Colon (tissue), 2 donors: Measurements from ENCODE around the gene TTLL10.

Experiments used
- FAIRE-seq: peaks from 2 replicates; lab custom pipeline; 2012; peaks lifted over from hg19 to GRCh38; lab: Jason Lieb, UNC
- donor health status: control.
- donor health status: control.

TTLL10 gene

GRCh38 chr1:1157914-1158710, 15.6 kb upstream of the TTLL10 start:
- no peak for FAIRE-seq

- no peak for FAIRE-seq
Observed at GRCh38 chr1:1160281-1160930, 13.3 kb upstream of the TTLL10 start.

- FAIRE-seq = no peak
Observed at GRCh38 chr1:1161078-1161682, 12.5 kb upstream of the TTLL10 start.

- no peak for FAIRE-seq
Observed at GRCh38 chr1:1161683-1162079, 12.0 kb upstream of the TTLL10 start.

GRCh38 chr1:1162597-1163537, 10.8 kb upstream of the TTLL10 start:
- FAIRE-seq = no peak

GRCh38 chr1:1163538-1164070, 10.1 kb upstream of the TTLL10 start:
- FAIRE-seq = no peak

- FAIRE-seq = no peak
Observed at GRCh38 chr1:1164361-1164700, 9.3 kb upstream of the TTLL10 start.

GRCh38 chr1:1164701-1165451, 8.8 kb upstream of the TTLL10 start:
- FAIRE-seq = no peak

GRCh38 chr1:1165485-1165884, 8.2 kb upstream of the TTLL10 start:
- FAIRE-seq = no peak

GRCh38 chr1:1165900-1166421, 7.7 kb upstream of the TTLL10 start:
- no peak for FAIRE-seq

- no peak for FAIRE-seq
Observed at GRCh38 chr1:1166642-1167397, 6.9 kb upstream of the TTLL10 start.

- no peak for FAIRE-seq
Observed at GRCh38 chr1:1167398-1167821, 6.3 kb upstream of the TTLL10 start.

GRCh38 chr1:1167841-1168450, 5.7 kb upstream of the TTLL10 start:
- no peak for FAIRE-seq

- FAIRE-seq = no peak
Observed at GRCh38 chr1:1168451-1169411, 4.9 kb upstream of the TTLL10 start.

- no peak for FAIRE-seq
Observed at GRCh38 chr1:1169429-1170214, 4.1 kb upstream of the TTLL10 start.

GRCh38 chr1:1170215-1171091, 3.2 kb upstream of the TTLL10 start:
- no peak for FAIRE-seq

GRCh38 chr1:1171161-1171545, 2.5 kb upstream of the TTLL10 start:
- no peak for FAIRE-seq
